Measurements from ENCODE around the gene SEZ6L.

DNA sequence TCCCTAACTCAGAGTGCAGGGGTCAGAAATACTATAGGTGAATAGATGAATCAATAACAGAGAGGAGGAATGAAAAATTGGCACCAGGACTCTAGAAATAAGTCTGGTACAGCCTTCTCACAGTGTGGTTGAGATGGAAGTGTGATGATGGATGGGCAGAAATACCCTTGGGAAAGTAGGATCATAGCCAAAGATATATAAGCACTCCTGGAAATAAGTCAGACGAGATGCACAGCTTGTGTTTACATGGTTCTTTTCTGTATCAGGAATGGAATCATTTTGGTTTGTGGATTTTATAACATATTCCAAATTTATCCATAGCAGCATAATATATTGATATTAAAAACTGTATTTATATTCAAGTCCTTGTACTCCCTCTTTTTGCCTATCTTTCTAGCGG, 33.5 kb upstream of the SEZ6L start:
- TF ChIP-seq, protein P1, sequence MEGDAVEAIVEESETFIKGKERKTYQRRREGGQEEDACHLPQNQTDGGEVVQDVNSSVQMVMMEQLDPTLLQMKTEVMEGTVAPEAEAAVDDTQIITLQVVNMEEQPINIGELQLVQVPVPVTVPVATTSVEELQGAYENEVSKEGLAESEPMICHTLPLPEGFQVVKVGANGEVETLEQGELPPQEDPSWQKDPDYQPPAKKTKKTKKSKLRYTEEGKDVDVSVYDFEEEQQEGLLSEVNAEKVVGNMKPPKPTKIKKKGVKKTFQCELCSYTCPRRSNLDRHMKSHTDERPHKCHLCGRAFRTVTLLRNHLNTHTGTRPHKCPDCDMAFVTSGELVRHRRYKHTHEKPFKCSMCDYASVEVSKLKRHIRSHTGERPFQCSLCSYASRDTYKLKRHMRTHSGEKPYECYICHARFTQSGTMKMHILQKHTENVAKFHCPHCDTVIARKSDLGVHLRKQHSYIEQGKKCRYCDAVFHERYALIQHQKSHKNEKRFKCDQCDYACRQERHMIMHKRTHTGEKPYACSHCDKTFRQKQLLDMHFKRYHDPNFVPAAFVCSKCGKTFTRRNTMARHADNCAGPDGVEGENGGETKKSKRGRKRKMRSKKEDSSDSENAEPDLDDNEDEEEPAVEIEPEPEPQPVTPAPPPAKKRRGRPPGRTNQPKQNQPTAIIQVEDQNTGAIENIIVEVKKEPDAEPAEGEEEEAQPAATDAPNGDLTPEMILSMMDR (IDR thresholded peaks at IDR 0.05; ENCODE audit: low read depth, low read length, poor library complexity, severe bottlenecking), result no peak
- no peak for TF ChIP-seq EZH2phosphoT487 (IDR thresholded peaks at IDR 0.05; ENCODE audit: borderline replicate concordance, low read length)
